ENCODE measurements around the gene KAZN.

KAZN gene

GRCh38 chr1:15075175-15075574 is 476.7 kb downstream of the KAZN start:
- DNase-seq, result no peak

GRCh38 chr1:15075817-15076216 is 477.3 kb downstream of the KAZN start:
- DNase-seq, result no peak

- no peak for DNase-seq
These were observed 478.3 kb downstream of the KAZN start for GRCh38 chr1:15076807-15077206.

GRCh38 chr1:15077384-15077783 is 478.9 kb downstream of the KAZN start:
- DNase-seq, result no peak

GRCh38 chr1:15080328-15081007 is 482.0 kb downstream of the KAZN start:
- DNase-seq, result no peak

GRCh38 chr1:15081102-15081501 is 482.6 kb downstream of the KAZN start:
- DNase-seq, result no peak

GRCh38 chr1:15083578-15083977 is 485.1 kb downstream of the KAZN start:
- no peak for DNase-seq

- DNase-seq, result no peak
These were observed 489.9 kb downstream of the KAZN start for GRCh38 chr1:15088281-15088971.

GRCh38 chr1:15089258-15089992 is 490.9 kb downstream of the KAZN start:
- DNase-seq, result peak; percentile 30

GRCh38 chr1:15090373-15090772 is 491.9 kb downstream of the KAZN start:
- DNase-seq, result peak; percentile 97

GRCh38 chr1:15094056-15094455 is 495.6 kb downstream of the KAZN start:
- DNase-seq, result no peak

- no peak for DNase-seq
These were observed 496.4 kb downstream of the KAZN start for GRCh38 chr1:15094719-15095495.

GRCh38 chr1:15095496-15095875 is 497.0 kb downstream of the KAZN start:
- DNase-seq, result no peak

- no peak for DNase-seq
These were observed 497.8 kb downstream of the KAZN start for GRCh38 chr1:15096293-15096692.

GRCh38 chr1:15098176-15099125 is 500.0 kb downstream of the KAZN start:
- DNase-seq, result no peak

GRCh38 chr1:15099441-15100120 is 501.1 kb downstream of the KAZN start:
- no peak for DNase-seq

GRCh38 chr1:15100121-15100879 is 501.8 kb downstream of the KAZN start:
- DNase-seq, result peak; percentile 46

GRCh38 chr1:15100880-15101760 is 502.6 kb downstream of the KAZN start:
- no peak for DNase-seq

- no peak for DNase-seq
These were observed 503.3 kb downstream of the KAZN start for GRCh38 chr1:15101801-15102200.

- DNase-seq, result no peak
These were observed 504.2 kb downstream of the KAZN start for GRCh38 chr1:15102646-15103045.

Data from NCI-H510A (cell line).